Thyroid gland (tissue), 4 donors: ENCODE results near the gene LUZP2. TPM values are rescaled to one million over a fixed set of nuclear protein-coding genes. Genes with fewer than 3 reads are reported as not detected.

ENCODE experiments used
- DNase-seq, 2 donors: peaks; one replicate each; pipeline ENCODE4 v3.0.0-alpha.2; 2019
- H3K27ac ChIP-seq, 3 donors: fragments of 200-600 bp; sonication (generic); 1 replicate in 2 of 3; 2 replicates in 1 of 3; pipeline ENCODE4 v1.5.1; 2016 to 2019; ENCODE audit warnings: mild to moderate bottlenecking in 1 of 3, moderate library complexity in 1 of 3
- H3K27me3 ChIP-seq: fragments of 200-600 bp; sonication (generic); one replicate; pipeline ENCODE4 v1.5.1; 2019
- H3K36me3 ChIP-seq, 2 donors: fragments of 200-600 bp; sonication (generic); one replicate each; pipeline ENCODE4 v1.5.1; 2016 to 2019
- H3K4me1 ChIP-seq, 2 donors: fragments of 200-600 bp; sonication (generic); one replicate each; pipeline ENCODE4 v1.5.1; 2017 to 2019
- H3K4me3 ChIP-seq, 3 donors: fragments of 200-600 bp; sonication (generic); replicated peaks in 1 of 3; 1 replicate in 2 of 3; 2 replicates in 1 of 3; pipeline ENCODE4 v1.5.1; 2016; ENCODE audit warnings: mild to moderate bottlenecking in 1 of 3
- H3K9me3 ChIP-seq: fragments of 200-600 bp; sonication (generic); one replicate; pipeline ENCODE4 v1.5.1; 2017
- POLR2A ChIP-seq, 2 donors: fragments of 450-650 bp; IDR thresholded peaks; one replicate each; pipeline ENCODE4 v1.6.1; 2017; ENCODE audit warnings: antibody characterized with exemption in 2 of 2, mild to moderate bottlenecking in 2 of 2, moderate library complexity in 1 of 2
- WGBS, 2 donors: methylation state at CpG; one replicate each; pipeline ENCODE4 v1.1.5; 2017; 5-methylcytosine and 5-hydroxymethylcytosine counted together
- intact Hi-C: fragments of 100-400 bp; cut with DNase I; formaldehyde crosslinking; loops from one replicate; pipeline ENCODE4 v1.15.1; 2023
- total RNA-seq, 4 donors: library from RNA; depleted of rRNA; stranded (reverse); fragments of >200 nt; gene quantifications; one replicate each; pipeline ENCODE4 v1.2.3, GENCODE V29; 2016
- TF ChIP-seq, protein P1 (sequence below), 6 experiments: fragments of 200-600 bp in 3 of 6; fragments of 450-650 bp in 3 of 6; sonication (generic) in 3 of 6; IDR thresholded peaks; one replicate each; pipeline ENCODE4 v1.5.1; 2016 to 2019; ENCODE audit warnings: antibody characterized with exemption in 6 of 6, mild to moderate bottlenecking in 2 of 6, inconsistent platforms in 1 of 6, moderate library complexity in 1 of 6

The LUZP2 gene
- total RNA-seq, 4 donors from 2014 or later: not detected

DNA sequence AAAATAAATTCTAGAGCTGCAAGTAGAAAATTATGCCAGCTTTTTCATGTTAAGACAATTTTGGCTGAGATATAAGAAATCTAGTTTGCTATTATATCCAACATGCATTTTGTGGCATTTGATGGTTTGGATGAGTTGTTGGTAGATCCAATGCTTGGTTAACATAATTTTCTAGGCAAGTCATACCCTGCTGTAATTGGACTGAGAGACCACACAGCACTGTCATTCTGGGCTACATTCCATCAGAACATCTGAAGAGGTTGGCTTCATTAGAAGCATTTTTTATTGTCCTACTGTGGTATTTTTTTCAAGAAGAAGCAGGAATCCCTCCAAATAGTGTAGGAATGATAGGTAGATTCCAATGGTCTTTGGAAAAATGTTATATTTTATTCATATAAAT, 561.0 kb downstream of the LUZP2 start:
- H3K36me3 ChIP-seq: no peaks in the 10 kb centered on the region
- H3K4me1 ChIP-seq: no peaks in the 10 kb centered on the region
- no peaks in the 10 kb centered on the region for H3K27me3 ChIP-seq
- intact Hi-C loops: no loop called here
- H3K9me3 ChIP-seq: no peaks in the 10 kb centered on the region
- H3K4me3 ChIP-seq: no peak overlapping the region
- TF ChIP-seq POLR2A (IDR thresholded peaks at IDR 0.05): no peak
- TF ChIP-seq, protein P1, sequence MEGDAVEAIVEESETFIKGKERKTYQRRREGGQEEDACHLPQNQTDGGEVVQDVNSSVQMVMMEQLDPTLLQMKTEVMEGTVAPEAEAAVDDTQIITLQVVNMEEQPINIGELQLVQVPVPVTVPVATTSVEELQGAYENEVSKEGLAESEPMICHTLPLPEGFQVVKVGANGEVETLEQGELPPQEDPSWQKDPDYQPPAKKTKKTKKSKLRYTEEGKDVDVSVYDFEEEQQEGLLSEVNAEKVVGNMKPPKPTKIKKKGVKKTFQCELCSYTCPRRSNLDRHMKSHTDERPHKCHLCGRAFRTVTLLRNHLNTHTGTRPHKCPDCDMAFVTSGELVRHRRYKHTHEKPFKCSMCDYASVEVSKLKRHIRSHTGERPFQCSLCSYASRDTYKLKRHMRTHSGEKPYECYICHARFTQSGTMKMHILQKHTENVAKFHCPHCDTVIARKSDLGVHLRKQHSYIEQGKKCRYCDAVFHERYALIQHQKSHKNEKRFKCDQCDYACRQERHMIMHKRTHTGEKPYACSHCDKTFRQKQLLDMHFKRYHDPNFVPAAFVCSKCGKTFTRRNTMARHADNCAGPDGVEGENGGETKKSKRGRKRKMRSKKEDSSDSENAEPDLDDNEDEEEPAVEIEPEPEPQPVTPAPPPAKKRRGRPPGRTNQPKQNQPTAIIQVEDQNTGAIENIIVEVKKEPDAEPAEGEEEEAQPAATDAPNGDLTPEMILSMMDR (IDR thresholded peaks at IDR 0.05): no peak
- no peak for DNase-seq
- H3K27ac ChIP-seq: no peak overlapping the region

DNA sequence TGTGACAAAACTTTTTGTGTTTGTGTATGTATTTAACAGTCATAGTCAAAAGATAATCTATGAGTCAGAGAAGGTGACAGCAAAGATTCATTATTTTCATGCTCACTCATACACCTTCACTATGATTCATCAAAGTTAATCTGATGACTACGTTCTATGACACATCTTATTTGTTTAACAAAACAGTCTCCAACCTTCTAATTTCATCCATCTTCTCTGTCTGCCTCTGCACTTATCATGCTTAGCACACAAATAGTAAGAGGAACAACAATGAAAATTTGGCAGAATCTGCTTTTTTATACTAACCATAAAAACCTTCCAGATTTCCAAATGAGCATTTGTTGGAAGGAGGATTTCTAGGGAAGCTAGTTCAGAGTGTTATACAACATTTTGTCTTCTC, 568.9 kb downstream of the LUZP2 start:
- intact Hi-C loops: no loop called here
- H3K36me3 ChIP-seq: no peaks in the 10 kb centered on the region
- WGBS, 2 donors: 70 to 73% methylated on average over 1 of the region's 1 CpG
- DNase-seq: no peak
- H3K9me3 ChIP-seq: no peaks in the 10 kb centered on the region
- H3K27ac ChIP-seq: no peak overlapping the region
- no peaks in the 10 kb centered on the region for H3K4me1 ChIP-seq
- no peak overlapping the region for H3K4me3 ChIP-seq
- no peaks in the 10 kb centered on the region for H3K27me3 ChIP-seq
- TF ChIP-seq, protein P1 (IDR thresholded peaks at IDR 0.05): no peak
- no peak for TF ChIP-seq POLR2A (IDR thresholded peaks at IDR 0.05)

DNA sequence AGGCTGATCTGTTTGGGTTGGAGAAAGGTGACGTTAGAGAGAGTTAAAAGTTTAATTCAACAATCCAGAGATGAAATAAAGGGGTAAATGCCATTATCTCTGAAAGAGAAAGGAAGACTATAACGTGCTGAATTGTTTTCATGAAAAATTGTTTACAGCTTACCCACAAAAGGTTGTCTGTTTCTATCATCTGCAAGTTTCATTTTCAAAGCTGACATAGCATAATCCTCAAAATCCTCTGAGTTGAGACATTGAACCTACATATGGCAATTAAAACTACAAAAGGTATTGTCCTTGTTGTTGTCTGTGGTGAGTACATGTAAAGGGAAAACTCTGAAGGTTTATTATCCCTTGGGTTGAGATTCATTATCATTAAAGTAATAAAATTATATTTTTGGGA, 569.9 kb downstream of the LUZP2 start:
- no peaks in the 10 kb centered on the region for H3K9me3 ChIP-seq
- no peaks in the 10 kb centered on the region for H3K36me3 ChIP-seq
- H3K27me3 ChIP-seq: no peaks in the 10 kb centered on the region
- intact Hi-C loops: no loop called here
- H3K4me3 ChIP-seq: no peak overlapping the region
- no peak for TF ChIP-seq POLR2A (IDR thresholded peaks at IDR 0.05)
- TF ChIP-seq, protein P1 (IDR thresholded peaks at IDR 0.05): no peak
- no peak for DNase-seq
- H3K4me1 ChIP-seq: no peaks in the 10 kb centered on the region
- no peak overlapping the region for H3K27ac ChIP-seq
- 64 to 65% methylated on average over 2 of the region's 2 CpGs for WGBS, 2 donors

DNA sequence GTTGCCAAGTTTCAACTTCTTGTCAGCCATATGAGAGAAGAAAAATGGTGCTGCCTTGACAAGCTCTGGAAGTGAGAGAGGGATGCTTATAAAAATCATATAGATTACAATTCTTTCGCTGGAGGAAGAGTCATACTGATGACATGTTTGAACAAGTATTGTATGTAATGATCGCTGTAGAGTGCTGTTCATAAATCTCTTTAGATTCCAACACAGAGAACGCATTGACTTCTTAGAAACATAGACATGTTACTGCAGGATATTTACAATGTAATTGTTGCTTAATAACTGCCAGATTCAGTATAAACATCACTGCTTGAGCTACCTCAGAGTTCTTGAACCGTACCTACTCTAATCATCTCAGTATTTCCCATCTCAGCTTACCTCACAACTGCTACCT, 571.6 kb downstream of the LUZP2 start:
- intact Hi-C loops: no loop called here
- H3K4me3 ChIP-seq: no peak overlapping the region
- no peaks in the 10 kb centered on the region for H3K36me3 ChIP-seq
- H3K27ac ChIP-seq: no peak overlapping the region
- no peaks in the 10 kb centered on the region for H3K27me3 ChIP-seq
- no peaks in the 10 kb centered on the region for H3K4me1 ChIP-seq
- H3K9me3 ChIP-seq: no peaks in the 10 kb centered on the region
- DNase-seq: no peak
- TF ChIP-seq, protein P1 (IDR thresholded peaks at IDR 0.05): no peak
- TF ChIP-seq POLR2A (IDR thresholded peaks at IDR 0.05): no peak
- WGBS, 2 donors: 84 to 85% methylated on average over 4 of the region's 4 CpGs

DNA sequence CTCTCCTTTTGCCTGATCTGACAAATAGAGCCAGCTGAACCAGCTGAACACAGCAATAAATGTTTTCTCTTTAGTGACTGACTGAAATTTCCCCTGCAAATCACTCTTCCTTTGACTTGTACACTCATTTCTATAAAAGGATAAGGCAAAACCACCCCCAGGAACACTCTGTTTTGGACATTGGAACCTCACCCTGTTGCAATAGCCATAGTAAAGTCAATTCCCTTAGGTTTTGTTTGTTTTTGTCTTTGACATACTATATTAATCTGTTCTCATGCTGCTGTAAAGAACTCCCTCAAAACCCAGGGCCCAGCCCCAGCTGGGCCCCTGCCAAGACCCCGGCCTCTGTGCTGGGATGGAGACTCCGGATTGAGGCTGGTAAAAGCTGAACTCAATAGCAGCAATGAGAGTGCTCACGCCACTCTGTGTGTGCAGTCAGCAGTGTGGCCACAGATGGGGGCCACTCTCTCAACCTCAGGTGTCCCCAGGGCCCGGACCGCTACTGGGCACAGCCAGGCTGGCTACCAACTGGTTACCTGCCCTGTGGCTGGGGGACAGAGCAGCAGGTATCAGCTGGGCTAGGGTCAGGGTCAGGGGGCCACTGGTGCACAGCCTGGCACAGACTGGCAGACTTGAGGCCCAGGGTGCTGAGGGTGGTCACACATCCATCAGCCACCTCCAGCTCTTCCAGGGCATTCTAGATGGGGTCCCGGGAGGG, 597.4 kb downstream of the LUZP2 start:
- WGBS, 2 donors: 87 to 95% methylated on average over 6 of the region's 6 CpGs
- Histone ChIP-seq H3K27ac (no peak overlapping the region), H3K4me3 (no peak overlapping the region), H3K27me3 (no peaks in the 10 kb centered on the region), H3K9me3 (no peaks in the 10 kb centered on the region), H3K4me1 (no peaks in the 10 kb centered on the region), H3K36me3 (no peaks in the 10 kb centered on the region)
- intact Hi-C loops: no loop called here
- DNase-seq: no peak
- TF ChIP-seq, protein P1 (IDR thresholded peaks at IDR 0.05): no peak
- no peak for TF ChIP-seq POLR2A (IDR thresholded peaks at IDR 0.05)
